Activated T-helper 1 cell treated with Interleukin-2 at 50 U/mL for 16 hours (primary cell): ENCODE measurements around the gene EDAR.

Source experiments
- DNase-seq: peaks from one replicate; pipeline ENCODE4 v3.0.0-alpha.2; 2020; ENCODE audit warnings: low read depth

EDAR gene

GRCh38 chr2:108967757-108968156, 21.3 kb downstream of the EDAR start:
- no peak for DNase-seq

- peak; percentile 31 for DNase-seq
Observed at GRCh38 chr2:108965540-108966289, 23.3 kb downstream of the EDAR start.

GRCh38 chr2:108963057-108963456, 26.0 kb downstream of the EDAR start:
- DNase-seq: no peak

- no peak for DNase-seq
Observed at GRCh38 chr2:108961796-108962195, 27.2 kb downstream of the EDAR start.

- DNase-seq: no peak
Observed at GRCh38 chr2:108960006-108960405, 29.0 kb downstream of the EDAR start.

- DNase-seq: no peak
Observed at GRCh38 chr2:108959401-108959800, 29.6 kb downstream of the EDAR start.

GRCh38 chr2:108958632-108959341, 30.2 kb downstream of the EDAR start:
- DNase-seq: no peak

GRCh38 chr2:108958002-108958401, 31.0 kb downstream of the EDAR start:
- DNase-seq: no peak

- DNase-seq: no peak
Observed at GRCh38 chr2:108956375-108956774, 32.6 kb downstream of the EDAR start.

GRCh38 chr2:108950369-108951135, 38.5 kb downstream of the EDAR start:
- no peak for DNase-seq

GRCh38 chr2:108949316-108950239, 39.4 kb downstream of the EDAR start:
- no peak for DNase-seq

- no peak for DNase-seq
Observed at GRCh38 chr2:108947271-108947907, 41.6 kb downstream of the EDAR start.

GRCh38 chr2:108946442-108946841, 42.6 kb downstream of the EDAR start:
- no peak for DNase-seq

GRCh38 chr2:108945969-108946368, 43.1 kb downstream of the EDAR start:
- DNase-seq: no peak

- no peak for DNase-seq
Observed at GRCh38 chr2:108944601-108945331, 44.3 kb downstream of the EDAR start.

- DNase-seq: no peak
Observed at GRCh38 chr2:108943751-108944150, 45.3 kb downstream of the EDAR start.

GRCh38 chr2:108942888-108943287, 46.1 kb downstream of the EDAR start:
- DNase-seq: no peak

GRCh38 chr2:108942231-108942825, 46.7 kb downstream of the EDAR start:
- no peak for DNase-seq

- DNase-seq: no peak
Observed at GRCh38 chr2:108941767-108942166, 47.3 kb downstream of the EDAR start.

GRCh38 chr2:108941161-108941665, 47.8 kb downstream of the EDAR start:
- DNase-seq: no peak
